HG03039 (cell line): ENCODE measurements around the gene STK11.

ENCODE experiments used
- ATAC-seq: cut with Tn5 transposase; IDR thresholded peaks from one replicate; pipeline ENCODE4 v1.9.1; 2021; ENCODE audit warnings: mild to moderate bottlenecking, moderate library complexity; ENCODE audit not compliant: unreplicated experiment

STK11 gene

DNA sequence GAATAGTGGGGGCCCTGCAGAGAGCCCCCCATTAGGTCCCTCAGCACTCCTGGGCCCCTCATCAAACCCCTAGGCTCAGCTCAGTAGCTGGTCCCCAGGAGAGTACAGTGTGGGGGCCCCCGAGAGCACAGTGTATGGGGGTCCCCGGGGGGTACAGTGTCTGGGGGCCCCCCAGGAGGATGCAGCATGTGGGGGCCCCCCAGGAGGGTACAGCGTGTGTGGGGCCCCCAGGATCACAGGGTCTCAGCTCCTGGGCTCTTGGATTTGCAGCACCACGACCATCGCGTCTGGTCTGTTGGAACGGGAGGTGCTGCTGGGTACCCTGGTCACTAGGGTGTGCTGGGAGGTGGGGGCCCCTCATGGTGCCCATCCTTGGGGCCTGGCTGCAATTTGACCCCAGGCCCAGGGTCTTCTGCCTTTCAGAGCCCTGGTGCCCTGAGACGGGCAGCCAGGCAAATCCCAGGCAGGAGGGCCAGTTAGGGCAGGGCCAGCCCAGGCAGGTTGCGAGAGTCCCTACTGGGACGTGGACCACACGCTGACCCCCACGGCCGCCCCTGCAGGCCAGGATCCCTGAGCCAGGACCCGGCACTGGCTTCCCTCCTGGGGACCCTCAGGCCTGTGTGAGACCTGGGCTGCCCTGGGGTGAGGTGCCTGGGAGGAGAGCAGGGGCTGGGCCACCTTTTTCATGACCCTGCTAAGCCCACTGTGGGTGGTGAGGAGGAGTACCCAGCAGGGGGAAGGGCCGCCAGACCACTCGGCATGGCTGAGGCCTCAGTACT is 18.7 kb downstream of the STK11 start:
- no peak for ATAC-seq

DNA sequence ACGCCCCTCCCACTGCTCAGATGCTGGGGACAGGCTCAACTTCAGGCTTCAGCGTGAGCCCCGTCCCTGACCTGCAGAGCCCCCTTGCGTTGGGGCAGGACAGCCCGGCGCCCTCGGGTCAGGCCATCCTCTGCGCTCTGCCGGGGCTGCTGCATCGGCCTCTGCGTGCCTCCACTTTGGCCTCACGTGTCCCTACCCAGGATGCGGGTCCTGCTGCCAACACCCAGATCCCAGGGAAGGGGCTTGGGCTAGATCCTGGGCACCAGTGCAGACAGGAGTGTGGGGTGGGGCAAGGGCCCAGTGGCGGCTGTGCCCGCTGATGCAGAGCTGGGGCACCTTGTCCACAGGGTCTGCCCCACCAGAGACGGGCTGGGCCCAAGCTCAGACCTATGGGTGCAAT is 19.3 kb downstream of the STK11 start:
- ATAC-seq = no peak

DNA sequence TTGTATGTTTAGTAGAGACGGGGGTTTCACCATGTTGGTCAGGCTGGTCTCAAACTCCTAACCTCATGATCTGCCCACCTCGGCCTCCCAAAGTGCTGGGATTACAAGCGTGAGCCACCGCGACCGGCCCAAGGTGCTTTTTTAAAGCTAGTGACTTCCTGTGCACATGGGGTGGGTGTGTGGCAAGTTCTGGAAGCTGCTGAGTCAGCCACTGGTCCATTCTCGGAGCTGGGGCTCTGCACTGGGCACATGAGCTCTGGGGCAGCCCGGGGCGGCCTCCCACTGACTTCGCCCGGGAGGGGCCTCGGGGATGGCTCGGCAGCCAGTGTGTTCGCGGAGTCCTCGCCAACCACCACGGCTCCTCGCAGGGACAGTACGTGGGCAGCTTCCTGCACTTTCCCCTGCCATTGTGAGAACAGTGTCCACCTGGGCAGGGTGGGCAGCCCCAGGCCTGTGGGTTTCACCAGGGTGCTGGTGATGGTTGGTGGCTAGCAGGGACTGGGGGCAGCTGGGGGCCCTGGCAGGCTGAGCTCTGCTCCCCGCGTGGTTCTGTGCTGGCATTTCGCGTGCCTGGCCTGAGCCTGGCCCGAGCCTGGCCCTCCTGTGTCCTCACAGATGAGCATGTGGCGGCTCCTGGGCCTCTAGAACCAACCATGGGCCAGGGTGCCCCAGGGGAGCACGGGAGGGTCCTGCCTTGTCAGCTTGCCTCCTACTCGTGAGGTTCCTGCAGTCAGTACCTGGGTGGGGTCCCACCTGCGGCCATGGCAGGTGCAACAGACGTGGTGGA is 20.1 kb downstream of the STK11 start:
- no peak for ATAC-seq

DNA sequence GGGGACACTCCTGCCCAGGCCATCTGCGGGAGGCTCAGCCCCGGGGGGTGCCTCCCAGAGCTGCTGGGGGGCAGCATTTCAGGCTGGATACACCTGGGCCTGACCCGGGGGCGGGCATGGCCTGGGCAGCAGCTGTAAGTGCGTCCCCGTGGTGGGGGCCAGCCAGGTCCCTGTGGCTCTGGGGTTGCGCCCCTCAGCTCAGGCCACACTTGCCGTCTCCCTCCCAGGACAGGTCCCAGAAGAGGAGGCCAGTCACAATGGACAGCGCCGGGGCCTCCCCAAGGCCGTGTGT is 20.6 kb downstream of the STK11 start:
- no peak for ATAC-seq

DNA sequence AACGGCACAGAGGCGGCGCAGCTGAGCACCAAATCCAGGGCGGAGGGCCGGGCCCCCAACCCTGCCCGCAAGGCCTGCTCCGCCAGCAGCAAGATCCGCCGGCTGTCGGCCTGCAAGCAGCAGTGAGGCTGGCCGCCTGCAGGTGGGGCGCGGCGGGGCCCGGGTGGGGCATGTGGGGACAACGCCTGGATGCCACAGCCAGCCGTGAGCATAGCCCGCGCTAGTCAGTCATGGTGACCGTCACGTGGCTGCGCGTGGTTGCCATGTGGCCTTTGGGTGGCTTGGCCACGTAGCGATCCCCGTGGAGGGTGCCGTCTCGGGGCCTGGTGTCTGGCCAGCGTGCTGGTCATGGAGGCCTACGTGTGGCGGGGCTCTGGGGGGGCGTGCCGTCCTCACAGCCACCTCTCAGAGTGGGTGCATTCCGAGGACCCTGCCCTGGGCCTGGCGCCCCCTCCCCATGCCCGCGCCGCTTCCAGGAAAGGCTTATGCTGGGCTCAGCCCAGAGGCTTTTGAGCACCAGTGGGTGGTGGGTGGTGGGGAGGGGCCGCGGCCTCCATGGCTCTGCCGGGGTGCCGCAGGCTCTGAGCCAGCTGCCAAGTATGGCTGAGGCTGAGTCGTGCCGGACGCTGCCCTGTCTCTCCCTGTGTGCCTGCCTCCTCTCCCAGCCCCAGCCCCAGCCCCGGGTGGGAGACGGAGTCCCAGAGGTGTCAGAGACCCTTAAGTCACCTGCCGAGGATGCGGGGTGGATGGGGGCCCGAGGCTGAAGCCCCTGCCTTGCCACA is 21.1 kb downstream of the STK11 start:
- no peak for ATAC-seq

DNA sequence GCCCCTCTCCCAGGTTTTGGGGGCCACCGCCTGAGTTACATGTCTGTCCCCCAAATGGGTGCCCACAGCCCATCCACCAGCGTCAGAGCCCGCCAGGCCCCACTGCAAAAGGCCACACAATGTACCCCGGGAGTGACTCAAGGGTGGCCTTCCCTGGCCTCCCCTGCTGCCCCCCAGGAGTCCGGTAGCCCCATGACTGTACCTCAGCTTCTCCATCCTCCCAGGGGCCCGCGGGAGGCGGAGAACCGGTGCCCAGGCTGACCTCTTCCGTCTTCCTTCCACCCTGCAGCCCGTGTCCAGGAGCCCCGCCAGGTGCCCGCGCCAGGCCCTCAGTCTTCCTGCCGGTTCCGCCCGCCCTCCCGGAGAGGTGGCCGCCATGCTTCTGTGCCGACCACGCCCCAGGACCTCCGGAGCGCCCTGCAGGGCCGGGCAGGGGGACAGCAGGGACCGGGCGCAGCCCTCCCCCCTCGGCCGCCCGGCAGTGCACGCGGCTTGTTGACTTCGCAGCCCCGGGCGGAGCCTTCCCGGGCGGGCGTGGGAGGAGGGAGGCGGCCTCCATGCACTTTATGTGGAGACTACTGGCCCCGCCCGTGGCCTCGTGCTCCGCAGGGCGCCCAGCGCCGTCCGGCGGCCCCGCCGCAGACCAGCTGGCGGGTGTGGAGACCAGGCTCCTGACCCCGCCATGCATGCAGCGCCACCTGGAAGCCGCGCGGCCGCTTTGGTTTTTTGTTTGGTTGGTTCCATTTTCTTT is 21.9 kb downstream of the STK11 start:
- ATAC-seq = no peak

DNA sequence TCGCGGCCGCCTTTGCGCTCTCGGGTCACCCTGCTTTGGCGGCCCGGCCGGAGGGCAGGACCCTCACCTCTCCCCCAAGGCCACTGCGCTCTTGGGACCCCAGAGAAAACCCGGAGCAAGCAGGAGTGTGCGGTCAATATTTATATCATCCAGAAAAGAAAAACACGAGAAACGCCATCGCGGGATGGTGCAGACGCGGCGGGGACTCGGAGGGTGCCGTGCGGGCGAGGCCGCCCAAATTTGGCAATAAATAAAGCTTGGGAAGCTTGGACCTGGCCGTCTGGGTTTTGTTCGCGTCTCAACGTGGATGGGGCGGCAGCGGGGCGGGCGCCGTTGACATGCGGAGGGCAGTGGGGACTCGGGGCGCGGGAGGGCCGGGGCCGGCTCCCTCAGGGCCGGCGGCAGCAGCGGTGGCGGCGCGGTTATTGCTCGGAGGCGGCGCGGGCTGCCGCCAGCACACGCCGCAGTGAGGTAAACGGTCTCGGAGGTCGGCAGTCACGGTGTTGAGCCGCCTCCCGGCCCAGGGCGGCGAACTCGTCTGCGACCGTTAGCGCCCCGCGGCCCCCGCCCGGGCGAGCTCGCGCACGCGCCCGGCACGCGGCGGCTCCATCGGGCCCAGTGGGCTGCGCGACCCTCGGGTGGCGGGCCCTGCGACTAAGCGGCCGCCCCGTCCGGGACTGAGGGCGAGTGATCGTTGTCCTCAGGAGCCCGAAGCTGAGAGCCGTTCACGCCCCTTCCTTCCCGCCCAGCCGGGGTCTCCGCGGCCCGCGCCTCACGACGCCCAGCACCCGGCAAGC is 22.8 kb downstream of the STK11 start:
- ATAC-seq = no peak

DNA sequence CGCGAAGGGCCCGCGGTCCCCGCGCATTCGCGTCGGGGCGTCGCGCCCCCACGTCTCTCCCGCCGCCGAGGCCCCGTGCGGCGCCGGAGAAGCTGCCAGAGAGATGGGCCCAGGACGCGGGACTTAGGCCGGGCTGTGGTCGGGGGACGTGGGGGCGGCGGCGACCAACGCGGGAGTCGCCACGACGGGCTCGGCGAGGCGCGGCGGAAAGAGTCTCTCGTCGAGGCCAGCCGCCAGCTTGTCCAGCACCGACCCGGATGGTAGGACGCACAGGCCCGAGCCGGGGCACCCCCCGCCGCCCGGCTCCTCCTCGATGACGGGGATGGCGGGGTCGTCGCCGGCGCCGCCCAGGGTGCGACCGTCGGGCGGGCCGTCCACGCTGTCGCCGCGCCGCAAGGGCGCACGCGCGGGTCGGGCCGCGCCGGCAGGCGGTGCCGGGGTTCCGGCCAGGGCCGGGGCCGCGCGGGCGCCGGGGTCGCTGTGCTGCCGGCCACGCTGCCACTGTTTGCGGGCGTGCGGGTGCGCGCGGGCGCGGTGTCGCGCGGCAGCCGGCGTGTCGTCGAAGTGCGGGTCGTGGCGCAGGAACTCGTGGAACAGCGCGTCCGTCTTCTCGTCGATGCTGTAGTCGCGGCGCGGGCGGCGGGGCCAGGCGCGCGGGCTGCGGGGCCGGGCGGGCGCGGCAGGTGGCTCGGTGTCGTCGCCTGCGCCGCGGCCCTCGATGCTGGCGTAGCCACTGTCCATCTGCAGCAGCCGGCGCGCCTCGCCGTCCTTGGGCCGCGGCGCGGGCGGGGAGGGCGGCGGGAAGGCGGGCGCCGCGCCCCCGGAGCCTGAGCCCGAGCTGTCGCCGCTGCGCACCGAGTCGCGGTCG is 23.7 kb downstream of the STK11 start:
- ATAC-seq = no peak

DNA sequence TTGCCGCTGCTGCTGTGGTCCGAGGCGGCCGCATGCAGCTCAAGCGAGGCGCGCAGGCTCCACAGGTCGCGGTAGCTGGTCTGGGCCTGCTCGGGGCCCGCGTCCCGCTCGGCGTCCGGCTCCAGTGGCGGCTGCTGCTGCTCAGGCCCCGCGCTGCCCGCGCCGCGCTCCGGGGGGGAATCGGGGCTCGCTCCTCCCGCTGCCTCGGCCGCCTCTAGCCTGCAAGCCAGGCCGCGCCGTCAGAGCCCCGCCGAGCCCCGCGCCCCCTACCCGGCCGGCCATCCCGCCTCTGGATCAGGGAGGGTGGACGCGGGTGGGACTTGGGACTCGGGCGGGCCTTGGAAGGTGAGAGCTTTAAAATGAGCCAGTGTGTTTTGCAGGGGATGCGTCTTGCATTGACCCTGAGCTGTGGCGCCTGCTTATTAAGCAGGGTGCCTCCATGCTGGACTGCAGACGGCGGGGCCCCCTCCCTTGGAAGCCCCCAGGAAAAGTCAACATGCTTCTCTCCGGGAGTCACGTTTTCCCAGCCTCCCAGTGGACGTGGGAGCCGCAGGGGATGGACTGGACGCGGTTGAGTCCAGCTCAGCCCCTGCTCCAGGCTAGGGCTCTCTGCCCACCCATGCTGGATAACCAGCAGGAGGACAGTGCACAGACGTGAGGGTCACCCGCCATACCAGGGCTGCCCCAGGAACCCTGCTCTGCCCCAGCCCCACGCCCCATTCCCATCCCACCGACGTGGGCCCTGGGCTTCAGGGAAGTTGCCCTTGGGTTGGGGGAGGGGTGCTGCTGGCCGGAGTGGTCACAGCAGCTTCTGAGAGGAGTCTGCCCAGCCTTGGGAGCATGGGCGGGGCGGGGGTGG is 24.6 kb downstream of the STK11 start:
- ATAC-seq = no peak

DNA sequence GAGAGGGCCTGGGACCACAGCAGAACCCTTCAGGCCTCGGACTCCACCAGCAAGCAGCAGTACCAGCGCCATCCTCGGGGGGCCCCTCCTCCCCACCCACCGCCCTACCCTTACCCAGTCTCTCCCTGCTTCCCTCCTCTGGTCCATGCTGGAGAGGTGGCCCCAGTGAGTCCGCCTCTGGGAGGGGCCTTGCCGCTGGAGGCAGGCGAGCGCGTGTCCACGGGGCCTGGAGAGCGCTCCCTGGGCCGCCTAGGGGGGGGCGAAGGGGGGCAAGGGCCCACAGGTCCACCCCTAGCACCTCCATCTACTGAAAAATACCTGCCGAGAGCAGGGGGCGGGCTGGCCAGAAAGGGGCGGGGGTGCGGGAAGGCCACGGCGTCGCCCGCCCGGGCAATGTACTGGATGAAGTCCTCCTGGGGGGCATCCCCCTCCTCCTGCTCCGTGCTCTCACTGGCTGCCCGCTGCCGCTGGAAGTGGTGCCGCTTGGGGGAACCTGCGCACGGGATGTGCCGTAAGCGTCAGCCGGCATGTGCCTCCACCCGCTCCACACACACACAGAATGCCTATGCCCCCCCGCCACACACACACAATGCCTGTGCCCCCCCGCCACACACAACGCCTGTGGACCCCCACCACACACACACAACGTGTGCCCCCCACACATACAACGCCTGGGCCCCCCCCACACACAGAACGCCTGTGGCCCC is 25.4 kb downstream of the STK11 start:
- no peak for ATAC-seq

DNA sequence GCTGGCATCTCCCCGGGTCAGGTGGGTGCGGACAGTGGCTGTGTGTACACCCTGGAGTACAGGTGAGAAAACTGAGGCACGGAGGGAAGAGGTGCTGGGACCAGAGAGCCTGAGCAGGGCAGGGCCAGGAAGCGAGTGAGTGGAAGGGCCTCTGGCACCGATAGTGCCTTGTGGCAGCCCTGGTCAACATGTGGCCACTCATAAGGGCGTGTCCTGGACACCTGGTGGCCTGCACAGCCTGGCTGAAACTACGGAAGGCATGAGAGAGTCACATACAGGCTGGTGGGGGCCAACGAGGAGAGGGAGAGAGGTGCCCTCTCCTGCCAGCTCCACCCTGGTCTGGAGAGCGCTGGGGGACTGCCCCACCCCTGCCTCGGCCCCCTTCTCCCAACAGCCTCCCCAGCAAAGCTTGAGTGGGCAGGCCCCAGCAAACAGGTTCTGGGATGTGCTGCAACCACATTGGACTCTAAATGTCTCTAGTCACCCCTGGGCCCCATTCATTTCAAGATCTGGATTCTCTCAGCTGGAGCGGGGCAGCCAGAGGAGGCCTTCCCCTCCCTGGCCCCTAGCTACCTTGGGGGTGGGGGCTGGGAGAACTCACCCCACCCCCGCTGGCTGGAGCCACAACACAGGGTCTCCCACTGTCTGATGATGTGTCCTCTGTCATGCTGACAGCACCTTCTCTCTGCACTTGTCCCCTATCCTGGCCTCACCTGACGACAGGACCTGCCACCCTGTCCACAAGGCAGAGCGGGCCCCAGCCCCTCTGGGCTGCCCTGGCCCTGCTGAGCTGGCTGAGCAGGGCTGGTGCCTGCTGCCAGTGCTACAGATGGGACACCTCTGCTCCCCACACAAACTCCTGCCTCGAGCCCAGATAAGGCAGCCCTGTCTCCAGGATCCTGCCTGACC is 26.4 kb downstream of the STK11 start:
- no peak for ATAC-seq

DNA sequence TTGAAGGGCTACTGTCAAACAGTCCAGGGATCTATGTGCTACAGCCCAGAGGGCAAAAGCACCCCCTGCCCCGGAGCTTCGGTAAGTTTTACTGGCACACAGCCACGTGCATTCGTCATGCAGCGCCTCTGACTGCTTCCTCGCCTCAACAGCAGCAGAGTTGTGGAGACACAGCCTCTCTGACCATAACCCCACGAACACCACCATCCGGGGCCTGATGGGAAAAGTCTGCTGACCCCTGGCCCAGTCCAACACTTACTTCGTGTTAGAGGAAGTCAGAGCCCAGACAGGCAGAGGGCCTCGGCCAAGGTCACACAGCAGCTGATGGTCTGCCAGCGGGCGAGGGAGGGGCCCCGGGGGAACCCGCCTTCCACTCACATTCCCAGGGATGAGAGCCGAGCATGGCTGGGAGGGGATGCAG is 27.1 kb downstream of the STK11 start:
- ATAC-seq = no peak

DNA sequence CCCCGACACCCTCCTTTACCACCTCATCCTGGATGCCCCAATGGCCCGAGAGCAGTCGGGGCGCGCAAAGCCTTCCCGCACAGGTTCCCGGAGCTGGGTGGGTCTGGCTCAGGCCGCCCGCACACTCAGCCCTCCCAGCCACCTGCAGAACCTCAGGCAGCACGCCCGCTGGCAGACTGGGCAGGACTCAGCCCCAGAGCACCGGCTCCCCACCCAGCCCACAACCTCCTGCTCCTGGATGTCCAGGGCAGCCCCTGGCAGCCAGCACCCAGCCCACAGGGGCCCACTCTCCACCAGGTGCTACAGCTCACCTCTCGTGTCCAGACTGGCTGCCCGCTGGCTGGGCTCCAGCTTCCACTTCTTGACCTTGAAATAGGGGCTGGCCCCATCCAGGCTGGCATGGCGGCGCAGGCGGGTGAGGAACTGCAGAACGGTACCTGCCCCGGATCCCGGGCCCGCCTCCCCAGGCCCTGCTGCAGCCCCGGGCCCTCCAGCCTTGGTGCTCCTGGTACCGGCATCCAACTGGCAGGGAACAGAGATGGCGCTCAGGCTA is 27.6 kb downstream of the STK11 start:
- no peak for ATAC-seq

DNA sequence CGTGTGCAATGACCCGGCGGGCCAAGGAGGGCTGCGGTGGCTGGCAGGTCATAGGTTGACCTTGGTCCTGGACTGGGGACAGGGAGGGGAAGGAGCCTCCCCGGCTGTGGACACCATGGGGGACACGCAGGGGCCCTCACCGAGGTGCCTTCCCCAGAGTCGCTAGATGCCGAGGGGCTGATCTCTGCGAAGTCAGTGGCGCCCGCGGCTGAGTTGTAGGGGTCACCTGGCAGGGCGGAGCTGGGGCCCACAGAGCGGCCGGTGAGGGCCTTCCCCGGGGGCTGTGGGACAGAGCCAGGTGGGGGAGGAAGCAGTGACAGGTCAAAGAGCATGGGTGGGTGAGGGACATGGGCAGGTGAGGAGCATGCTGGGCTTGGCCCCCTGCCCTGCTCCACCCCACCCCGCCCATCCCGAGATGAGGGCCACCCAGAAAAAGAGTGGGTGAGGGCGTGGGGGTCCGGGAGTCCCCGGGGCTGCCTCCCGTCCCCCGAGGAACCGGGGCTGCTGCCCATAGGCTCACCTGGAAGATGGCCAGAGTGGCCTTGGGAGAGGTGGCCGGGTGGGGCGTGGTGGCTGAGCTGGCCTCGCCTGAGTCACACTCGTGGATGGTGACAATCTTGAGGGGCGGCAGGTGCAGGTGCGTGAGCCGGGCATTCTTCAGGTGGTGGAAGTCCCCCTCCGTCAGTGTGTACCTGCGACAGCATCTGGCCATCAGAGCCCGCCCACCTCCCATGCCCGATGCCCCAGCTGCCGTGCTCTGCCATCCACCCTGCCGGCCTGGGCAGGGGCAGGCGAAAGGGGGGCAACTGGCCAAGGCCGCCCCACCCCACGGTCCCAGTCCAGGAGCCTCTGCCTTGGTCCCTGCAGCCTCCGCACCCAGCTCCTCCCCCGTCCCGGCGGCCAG is 28.7 kb downstream of the STK11 start:
- ATAC-seq = no peak

DNA sequence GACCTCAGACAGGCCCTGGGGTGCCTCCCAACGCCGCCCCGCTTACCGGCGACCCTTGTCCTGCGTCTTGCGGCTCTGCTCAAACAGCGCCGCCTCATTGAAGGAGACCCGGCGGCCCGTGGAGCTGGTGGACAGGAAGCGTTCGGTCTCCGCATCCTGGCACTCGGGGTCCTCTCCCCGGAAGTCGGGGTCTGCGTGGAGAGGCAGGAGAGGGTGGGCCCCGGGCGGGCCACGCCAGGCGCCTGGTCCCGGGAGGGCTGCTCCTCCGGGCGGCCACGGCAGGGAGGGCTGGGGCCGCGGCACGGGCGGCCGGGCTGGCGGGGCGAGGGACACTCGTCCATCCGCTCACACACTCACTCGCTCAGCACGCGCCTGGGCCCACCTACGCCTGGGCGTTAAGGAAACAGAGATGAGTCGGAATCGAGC is 29.4 kb downstream of the STK11 start:
- ATAC-seq = no peak
